GM12801 (cell line): ENCODE measurements around the gene ERICH6B.

Source experiments
- CTCF ChIP-seq: IDR thresholded peaks from one replicate; pipeline ENCODE4 v1.5.1; 2011; ENCODE audit warnings: control low read depth; ENCODE audit not compliant: insufficient read length; ENCODE audit errors: extremely low read depth

The ERICH6B gene

DNA sequence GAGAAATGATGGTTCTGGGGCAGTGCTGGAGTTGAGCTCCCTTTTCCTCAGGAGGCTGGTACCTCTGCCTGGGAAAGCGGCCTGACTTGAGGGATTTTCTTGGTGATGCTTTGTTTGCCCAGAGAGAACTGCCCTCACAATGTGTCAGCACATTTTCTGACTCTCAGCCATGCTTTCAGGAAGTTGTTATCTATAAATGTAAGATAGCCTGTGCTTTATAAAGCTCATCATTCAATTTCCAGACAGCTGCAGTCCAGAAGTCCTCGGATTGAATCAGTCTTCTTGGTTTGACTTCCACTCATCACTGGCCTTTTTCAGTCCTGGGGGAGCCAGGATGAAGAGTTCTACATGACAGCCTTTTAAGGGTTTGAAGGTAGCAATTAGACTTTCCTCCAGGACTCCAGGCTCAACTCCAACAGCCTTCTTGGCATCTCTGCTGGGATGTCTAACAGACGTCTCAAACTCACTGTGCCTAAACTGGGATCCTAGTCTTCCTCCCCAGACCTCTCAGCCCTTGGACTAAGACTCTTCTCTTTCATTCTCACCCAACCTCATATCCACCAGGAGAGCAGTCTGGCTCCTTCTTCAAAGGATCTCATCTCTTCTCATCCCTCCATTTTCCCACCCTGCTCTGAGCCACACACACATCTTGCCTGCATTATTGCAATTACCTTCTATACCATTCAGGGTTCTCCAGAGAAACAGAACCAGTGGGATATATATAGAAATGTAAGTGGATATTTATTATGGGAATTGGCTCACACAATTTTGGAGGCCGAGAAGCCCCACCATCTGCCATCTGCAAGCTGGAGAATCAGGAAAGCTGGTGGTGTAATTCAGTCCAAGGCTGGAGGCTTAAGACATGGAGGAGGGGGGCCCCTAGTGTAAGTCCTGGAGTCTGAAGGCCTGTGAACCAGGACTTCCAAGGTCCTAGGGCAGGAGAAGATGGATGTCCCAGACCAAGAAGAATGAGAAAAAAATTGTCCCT is 13.1 kb downstream of the ERICH6B start:
- no peak for TF ChIP-seq CTCF

DNA sequence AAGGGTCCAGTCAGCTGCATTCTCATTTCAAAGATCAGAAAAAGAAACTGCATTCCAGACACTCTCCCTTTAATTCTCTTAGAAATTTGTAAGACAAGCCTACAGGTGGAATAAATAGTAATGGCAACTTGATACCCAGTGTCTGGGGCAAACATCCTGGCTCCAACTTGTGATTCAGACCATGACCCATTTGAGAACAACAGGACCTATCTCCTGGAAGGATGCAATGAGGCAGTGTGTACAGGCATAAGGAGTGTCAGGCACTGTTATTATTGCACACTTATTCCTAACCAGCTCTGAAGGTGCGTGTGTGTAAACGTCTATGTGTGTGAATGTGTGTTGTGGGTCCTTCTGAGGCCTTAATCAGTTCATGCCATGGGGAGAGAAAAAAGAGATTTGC is 13.9 kb downstream of the ERICH6B start:
- no peak for TF ChIP-seq CTCF

GRCh38 chr13:45598597-45598996 is 16.9 kb downstream of the ERICH6B start:
- TF ChIP-seq CTCF: no peak

DNA sequence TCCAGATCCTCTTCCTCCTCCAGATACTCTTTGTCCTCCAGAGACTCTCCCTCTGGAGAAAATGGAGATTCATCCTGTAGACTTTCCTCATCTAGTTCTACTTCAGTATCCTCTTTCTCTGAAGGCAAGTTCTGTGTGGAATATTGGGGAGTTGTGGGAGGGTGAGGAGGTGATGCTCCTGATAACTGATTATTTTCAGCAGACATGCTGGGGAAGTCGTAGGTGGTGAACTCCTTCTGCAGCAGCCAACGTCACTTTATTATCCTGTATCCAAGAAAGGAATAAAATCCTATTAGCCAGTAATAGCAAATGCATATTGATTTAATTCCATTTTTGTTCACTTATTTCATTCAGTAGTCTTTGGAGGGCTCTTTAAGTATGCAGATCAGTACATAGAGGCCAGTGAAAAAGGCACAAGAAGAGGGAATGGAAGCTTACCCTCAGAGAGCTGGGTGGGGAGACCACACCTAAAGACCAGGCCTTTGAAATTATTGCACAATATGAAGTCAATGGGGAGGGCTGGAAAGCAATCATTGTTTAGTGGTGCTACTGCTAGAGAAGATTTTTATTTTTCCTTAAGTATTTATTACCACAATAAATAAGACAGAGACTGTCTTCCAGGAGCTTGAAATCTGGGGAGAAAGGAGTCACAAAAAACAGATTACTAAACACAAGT is 18.6 kb downstream of the ERICH6B start:
- no peak for TF ChIP-seq CTCF

GRCh38 chr13:45595965-45596364 is 19.6 kb downstream of the ERICH6B start:
- no peak for TF ChIP-seq CTCF

- TF ChIP-seq CTCF: no peak
Measured at GRCh38 chr13:45594764-45595163, 20.8 kb downstream of the ERICH6B start.

DNA sequence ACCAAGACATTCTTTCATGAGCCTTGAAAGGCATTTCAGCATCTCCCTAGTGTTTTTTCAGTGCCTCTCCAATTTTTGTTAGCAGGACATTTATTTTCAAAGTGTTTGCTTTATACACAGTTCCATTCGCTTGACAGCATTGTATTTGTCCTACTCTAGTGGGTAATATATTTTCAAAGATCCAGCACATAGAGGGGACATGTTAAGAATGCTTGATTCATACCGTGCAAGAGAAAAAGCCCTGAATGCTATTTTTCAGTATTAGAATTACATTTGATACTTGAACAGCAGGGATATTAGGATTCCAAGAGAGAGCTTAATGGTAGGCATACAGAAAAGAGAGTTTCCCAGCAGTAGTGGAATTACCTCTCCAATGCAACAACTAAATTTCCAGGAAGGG is 21.3 kb downstream of the ERICH6B start:
- TF ChIP-seq CTCF: no peak
